ENCODE measurements around the gene PROX2.

The PROX2 gene, protein sequence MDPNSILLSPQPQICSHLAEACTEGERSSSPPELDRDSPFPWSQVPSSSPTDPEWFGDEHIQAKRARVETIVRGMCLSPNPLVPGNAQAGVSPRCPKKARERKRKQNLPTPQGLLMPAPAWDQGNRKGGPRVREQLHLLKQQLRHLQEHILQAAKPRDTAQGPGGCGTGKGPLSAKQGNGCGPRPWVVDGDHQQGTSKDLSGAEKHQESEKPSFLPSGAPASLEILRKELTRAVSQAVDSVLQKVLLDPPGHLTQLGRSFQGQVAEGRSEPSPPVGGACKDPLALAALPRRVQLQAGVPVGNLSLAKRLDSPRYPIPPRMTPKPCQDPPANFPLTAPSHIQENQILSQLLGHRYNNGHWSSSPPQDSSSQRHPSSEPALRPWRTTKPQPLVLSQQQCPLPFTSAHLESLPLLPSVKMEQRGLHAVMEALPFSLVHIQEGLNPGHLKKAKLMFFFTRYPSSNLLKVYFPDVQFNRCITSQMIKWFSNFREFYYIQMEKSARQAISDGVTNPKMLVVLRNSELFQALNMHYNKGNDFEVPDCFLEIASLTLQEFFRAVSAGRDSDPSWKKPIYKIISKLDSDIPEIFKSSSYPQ

DNA sequence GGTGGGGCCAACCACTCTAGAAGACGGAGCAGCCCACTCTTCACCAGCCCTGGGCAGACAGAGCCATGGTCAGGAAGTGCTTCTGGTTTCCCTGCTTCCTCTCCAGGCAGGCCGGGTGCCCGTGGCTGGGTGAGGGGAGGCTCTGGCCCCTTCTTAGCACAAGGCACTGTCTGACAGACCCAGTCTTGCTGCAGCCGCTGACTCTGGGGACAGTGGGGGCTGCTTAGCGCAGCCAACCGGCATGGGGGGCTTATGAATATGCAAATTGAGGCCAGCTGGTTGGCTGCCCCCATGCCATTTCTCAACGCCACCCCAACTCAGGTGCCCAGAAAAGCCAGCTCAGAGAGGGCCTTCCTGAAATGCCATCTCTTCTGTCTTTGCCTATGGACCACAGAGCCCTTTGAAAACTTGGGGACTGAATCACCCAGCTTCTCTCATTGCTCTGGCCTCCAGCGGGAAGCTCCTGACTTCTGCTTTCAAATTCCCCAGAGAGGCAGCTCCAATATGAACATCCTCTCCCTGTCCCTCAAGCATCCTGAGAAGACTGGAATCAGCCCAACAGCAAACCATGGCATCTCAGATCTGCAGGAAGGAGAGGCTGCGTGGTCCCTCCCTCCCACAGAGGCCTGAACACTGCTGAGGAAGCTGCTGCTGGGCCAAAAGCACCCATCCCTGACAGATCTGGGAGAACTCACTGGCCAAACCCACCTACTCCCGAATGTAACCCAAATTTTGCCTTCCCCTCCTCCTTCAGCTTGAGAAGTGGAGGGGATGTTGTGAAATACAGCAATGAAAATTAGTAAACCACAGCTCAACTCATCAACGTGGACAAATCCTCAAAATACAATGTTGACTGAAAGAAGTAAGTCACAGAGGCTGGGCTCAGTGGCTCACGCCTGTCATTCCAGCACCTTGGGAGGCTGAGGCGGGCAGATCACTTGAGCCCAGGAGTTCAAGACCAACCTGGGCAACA lies at the start of gene PROX2:
TSS of gene PROX2 (minus strand) at position 205 of the 973 bp plus-strand sequence. CDS start 12,311 bp downstream, outside the sequence.
- FAIRE-seq = no peak

- FAIRE-seq = no peak
Observed at GRCh38 chr14:74924061-74924460, 48.1 kb upstream of the PROX2 start.

- no peak for FAIRE-seq
Observed at GRCh38 chr14:74922752-74923401, 46.9 kb upstream of the PROX2 start, which contains the start of gene RPS6KL1. Gene RPS6KL1, minus strand, starts transcription at chr14:74923260. Its CDS starts 1,719 bp downstream, at chr14:74921541.

GRCh38 chr14:74921987-74922751 lies 46.2 kb upstream of the PROX2 start:
- no peak for FAIRE-seq

DNA sequence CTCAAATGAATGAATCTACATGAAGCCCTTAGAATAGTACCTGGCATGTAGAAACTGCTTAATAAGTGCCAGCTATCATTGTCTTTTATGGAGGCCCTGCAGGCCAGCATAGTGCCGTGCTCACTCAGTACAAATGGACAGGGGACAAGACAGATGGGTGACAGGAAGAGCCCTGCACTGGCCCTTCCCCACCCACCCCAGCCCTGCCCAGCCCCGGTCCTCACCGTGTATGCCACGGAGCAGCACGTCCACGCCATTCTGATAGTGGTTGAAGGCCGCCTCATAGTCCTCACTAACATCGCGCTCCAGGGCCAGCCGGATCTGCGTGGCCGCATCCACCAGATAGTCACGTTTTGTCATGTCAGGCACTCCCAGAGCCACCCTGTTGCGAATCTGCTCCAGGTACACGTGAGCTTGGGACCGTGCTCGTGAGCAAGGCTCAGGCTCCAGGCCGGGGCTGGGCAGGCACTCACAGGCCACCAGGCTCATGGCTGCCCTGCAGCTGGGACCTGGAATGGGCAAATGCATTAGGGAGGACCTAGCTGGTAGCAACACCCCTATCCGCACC lies 45.2 kb upstream of the PROX2 start:
- FAIRE-seq = no peak

- FAIRE-seq = no peak
Observed at GRCh38 chr14:74920281-74920680, 44.3 kb upstream of the PROX2 start.

DNA sequence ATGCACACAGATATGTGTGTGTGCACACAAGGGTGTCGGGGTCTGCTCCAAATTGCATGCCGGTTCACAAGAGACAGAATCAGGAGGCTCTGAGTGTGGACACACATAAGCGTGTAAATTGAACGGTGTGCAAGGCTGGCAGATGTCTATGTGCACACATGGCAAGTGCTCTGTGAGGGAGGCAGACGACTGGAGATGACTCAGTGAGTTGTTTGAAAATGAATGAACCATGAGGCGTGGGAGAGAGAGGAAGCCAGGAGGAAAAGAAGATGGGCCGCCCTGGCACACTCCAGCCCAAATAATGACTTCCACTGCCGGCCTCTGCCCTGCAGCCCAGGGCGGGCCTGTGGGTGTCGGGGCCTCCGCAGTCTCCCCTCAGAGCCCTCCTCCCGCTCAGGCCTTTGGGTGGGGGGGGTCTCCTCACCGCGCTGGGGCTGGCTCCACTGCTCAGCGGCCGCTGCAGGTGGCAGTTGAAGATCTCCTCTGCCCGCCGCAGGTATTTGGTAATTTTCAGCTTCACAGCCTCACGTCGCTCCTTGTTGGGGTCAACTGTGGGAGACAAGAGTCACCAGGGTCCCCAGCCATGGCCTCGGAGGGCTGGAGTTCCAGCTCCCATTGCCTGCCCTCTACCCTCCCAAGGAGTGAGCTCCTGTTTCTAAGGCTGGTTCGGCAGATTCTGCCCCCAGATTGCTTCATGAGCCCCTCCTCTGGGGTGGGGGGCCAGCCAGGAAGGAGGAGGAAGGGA lies 43.6 kb upstream of the PROX2 start:
- FAIRE-seq = no peak

- FAIRE-seq = no peak
Observed at GRCh38 chr14:74918380-74918779, 42.4 kb upstream of the PROX2 start.

- no peak for FAIRE-seq
Observed at GRCh38 chr14:74917646-74918081, 41.7 kb upstream of the PROX2 start.

DNA sequence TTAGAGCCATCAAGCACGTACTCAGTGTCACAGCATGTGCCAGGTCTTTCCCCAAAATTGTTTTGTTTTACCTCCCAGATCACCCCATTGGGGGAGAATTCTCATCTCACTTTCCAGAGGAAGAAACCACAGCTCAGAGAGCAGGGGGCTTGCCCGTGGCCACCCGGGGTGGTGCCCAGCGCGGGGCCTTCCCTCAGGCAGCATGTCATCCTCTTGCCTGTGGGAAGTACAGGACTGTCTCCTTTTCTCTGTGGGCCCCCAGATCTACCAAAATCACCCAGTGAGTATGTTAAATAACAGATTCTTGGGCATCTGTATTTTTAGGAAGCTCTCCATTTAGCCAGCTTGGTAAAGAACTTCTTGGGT lies 41.2 kb upstream of the PROX2 start:
- no peak for FAIRE-seq

DNA sequence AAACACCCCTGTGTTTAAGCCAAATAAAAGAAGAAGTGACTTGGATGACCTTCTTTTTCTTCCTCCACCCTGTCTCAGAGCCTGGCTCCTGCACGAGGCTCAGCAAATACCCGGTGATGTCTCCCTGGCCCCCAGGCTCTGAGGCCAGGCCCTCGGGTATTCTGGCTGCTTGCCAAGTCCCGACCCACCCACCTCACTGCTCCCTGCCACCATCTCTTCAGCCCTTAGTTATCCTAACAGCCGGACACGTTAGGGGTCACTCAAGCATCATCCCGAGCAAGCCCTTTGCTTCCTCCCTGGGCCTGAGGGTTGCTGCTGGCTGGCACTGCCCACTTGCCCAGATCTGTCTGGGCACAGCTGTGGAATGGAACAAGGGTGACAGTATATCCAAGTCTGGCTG lies 39.9 kb upstream of the PROX2 start:
- FAIRE-seq = no peak

- FAIRE-seq = no peak
Observed at GRCh38 chr14:74915426-74915825, 39.5 kb upstream of the PROX2 start.

- peak; percentile 67 for FAIRE-seq
Observed at GRCh38 chr14:74913986-74914573, 38.1 kb upstream of the PROX2 start.

DNA sequence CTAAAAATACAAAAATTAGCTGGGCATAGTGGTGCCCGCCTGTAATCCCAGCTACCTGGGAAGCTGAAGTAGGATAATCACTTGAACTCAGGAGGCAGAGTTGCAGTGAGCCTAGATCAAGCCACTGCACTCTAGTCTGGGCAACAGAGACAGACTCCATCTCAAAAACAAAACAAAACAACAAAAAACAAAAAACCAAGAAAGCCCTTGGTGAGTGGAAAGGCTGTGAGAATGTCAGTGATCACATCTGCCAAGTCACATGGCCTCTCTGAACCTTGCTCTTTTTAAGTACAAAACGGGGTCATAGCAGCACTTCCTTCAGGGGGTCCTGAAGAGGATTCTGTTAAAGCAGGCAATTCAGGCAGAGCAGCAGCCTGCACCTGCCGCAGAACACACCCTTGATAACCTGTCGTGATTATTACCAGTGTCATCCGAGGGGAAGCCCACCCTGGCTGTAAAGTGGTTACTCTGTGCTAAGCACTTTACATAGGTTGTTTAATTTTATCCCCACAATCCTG lies 37.5 kb upstream of the PROX2 start:
- FAIRE-seq = no peak

DNA sequence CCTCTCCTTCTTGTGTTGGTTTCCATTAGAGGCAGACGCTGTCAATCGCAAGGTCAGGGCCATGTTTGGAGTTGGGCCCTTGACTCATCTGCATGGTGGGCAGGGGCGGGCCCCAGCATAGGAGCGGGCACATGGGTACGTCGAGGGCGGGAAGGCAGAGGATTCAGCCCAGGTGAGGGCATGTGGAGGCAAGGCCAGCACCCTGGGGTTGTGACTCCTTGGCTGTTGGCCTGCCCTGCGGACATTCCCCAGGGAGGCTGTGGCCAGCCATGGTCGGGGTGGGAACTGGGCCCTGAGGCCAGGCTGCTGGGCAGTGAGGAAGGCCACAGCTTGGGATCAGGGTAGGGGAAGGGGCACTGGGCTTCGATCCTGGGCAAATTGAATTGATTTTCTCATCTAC lies 36.9 kb upstream of the PROX2 start:
- no peak for FAIRE-seq

GRCh38 chr14:74912111-74912510 lies 36.2 kb upstream of the PROX2 start:
- FAIRE-seq = no peak

DNA sequence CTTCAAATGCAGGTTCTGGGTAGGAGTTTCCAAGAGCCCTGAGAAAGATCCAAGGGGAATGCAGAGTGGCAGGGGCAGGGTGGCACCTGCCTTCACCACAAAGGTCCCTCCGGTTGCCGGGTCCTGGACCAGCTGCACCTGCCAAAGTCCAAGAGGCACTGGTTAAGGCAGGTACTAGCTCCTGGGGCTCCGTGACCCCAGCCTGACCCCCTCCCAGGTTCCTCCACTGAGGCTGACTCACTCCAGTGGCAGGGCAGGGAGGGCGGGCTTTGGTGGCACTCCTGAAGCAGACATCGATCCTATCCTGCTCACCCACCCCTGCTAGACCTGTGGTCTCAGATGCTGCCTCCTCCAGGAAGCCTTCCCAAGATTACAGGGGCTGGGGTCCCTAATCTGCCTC lies 35.8 kb upstream of the PROX2 start:
- no peak for FAIRE-seq

DNA sequence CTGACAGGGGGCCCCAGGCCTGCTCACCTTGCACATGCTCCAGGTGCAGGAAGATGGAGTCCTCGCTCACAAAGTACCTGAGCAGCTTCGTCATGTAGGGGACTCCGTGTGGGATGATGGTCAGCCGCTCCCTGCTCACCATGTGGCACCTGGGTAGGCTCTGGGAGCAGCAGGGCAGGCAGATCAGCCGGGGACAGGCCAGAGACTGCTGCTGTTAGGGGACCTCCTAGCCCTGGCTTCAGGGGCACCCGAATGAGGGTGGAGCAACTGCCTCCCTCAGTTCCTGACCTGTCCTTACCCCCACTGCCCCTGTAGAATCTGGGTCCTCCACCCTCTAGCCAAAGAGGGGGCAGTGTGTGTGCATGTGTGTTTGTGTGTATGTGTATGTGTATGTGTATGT lies 35.3 kb upstream of the PROX2 start:
- FAIRE-seq = no peak

- no peak for FAIRE-seq
Observed at GRCh38 chr14:74910556-74910955, 34.6 kb upstream of the PROX2 start.

- FAIRE-seq = no peak
Observed at GRCh38 chr14:74909911-74910310, 34.0 kb upstream of the PROX2 start.
